GM08714 (cell line): ENCODE results near the gene ATP8B3.

Experiments used
- H3K4me3 ChIP-seq: fragments of 200-500 bp; sonication (Bioruptor generic); 2 replicates; pipeline ENCODE4 v1.5.1; 2014; ENCODE audit warnings: mild to moderate bottlenecking, low read length, inconsistent platforms
- ZNF274 ChIP-seq: IDR thresholded peaks from 2 replicates; pipeline ENCODE4 v1.6.1; 2012; ENCODE audit warnings: mild to moderate bottlenecking, low read depth, low read length

Gene ATP8B3

GRCh38 chr19:1818549-1819195, 6.6 kb upstream of the ATP8B3 start:
- no peak overlapping the region for H3K4me3 ChIP-seq
- no peak for TF ChIP-seq ZNF274

DNA sequence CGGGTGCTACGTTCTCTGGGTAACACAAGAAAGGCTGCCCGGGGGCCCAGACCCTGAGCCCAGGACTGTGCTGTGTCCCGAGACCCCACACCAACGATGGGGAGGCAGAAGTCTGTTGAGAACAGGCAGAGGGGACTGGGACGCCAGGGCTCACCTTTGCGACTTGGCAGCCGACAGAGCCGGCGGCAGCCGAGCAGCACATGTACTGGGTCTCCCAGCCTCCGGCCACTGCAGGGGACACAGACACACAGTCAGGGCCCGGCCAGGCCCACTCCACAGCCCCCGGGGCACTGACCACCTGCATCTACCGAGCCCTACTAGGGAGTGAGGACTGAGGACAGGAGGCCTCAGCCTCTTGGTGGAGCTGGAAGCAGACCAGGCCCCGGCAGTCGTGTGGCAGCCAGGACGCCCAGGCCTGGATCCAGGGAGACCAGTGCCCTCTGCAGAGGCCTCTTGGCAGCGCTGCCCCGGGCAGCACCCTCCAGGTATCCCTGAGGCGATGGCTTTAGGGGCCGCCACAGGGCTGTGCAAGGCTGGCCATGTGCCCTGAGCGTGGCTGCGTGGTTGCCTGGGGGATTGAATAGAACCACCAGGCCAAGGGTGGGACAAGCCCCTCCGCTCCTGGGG, 5.6 kb upstream of the ATP8B3 start:
- no peak for TF ChIP-seq ZNF274

GRCh38 chr19:1816530-1817298, 4.6 kb upstream of the ATP8B3 start:
- no peak for TF ChIP-seq ZNF274
- H3K4me3 ChIP-seq: no peak overlapping the region

More for the DNA sequence above, 5.6 kb upstream of the ATP8B3 start:
- no peak overlapping the region for H3K4me3 ChIP-seq

DNA sequence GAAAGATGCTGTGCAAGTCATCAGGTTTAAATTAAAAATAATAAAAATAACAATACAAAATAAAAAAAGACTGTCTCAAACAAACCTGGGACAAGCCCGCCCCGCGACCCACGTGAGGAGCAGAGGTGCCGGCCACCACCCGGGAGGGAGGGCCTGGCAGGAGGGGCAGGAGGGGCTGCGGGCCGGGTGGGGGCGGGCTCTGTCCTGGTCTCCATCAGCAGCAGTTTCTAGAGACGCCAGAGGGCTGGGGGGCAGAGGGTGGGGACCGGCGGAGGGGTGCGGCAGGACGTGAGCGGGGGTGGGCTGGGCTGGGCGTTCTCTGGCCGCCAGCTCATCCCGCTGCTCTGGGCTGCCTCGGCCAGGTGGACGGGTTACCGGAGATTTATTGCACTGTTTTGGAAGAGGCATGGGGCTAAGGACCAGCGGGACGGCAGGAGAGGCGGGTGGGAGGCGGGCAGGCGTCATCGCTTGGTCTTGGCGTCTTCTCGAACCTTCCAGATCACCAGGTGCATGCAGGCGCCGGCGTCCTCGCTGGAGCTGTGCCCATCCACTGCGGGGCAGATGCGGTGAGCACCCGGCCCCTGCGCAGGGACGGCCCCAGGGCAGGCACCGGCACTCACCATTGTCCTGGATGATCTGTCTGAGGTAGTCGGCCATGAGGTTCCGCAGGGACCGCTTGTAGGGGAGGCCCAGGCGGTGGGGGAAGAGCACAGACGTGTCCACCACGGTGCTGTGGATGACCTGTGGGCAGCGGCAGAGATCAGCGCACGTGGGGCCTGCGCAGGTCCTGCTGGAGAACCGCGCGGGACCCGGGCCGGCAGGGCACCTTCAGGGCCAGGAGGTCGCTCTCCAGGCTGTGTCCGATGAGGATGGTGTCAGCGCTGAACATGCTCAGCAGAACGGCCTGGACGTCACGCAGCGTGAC, 3.8 kb upstream of the ATP8B3 start:
- no peak overlapping the region for H3K4me3 ChIP-seq
- no peak for TF ChIP-seq ZNF274

DNA sequence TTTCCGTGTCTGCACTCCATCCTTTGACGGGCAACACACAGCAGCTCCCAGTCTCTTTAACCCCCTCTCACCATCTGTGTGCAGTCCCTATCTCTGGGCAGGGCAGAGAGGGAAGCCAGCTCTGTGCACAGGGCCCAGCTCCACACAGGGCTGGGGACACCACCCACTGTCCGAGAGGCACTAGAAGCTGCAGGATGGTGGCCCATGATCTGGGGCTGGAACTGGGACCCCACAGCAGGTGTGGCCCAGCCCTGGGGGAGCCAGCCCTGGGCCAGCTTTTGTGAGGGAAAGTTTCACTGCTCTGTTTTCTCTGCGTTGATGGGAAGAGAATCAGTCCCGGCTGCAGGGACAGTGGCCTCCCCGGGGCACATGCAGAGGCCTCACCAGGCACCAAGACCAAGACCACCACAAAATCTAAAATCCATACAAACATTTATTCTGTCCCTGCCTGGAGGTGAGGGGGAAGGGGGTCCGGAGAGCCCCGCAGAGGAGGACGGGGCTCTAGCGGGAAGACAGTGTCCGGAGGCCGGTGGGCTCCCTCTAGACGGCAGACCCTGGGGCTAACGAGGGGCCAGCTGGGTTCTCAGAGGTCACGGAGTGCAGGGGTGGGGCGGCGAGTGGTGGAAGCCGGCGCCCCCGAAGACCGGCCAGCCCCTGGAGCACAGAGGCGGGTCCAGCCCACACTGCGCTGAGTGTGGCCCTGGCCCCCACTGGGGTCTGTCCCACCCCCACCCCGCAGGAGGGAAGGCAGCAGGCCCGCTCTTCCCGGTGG, 2.9 kb upstream of the ATP8B3 start:
- no peak for TF ChIP-seq ZNF274
- no peak overlapping the region for H3K4me3 ChIP-seq

GRCh38 chr19:1814391-1814790, 2.3 kb upstream of the ATP8B3 start:
- no peak overlapping the region for H3K4me3 ChIP-seq
- no peak for TF ChIP-seq ZNF274

DNA sequence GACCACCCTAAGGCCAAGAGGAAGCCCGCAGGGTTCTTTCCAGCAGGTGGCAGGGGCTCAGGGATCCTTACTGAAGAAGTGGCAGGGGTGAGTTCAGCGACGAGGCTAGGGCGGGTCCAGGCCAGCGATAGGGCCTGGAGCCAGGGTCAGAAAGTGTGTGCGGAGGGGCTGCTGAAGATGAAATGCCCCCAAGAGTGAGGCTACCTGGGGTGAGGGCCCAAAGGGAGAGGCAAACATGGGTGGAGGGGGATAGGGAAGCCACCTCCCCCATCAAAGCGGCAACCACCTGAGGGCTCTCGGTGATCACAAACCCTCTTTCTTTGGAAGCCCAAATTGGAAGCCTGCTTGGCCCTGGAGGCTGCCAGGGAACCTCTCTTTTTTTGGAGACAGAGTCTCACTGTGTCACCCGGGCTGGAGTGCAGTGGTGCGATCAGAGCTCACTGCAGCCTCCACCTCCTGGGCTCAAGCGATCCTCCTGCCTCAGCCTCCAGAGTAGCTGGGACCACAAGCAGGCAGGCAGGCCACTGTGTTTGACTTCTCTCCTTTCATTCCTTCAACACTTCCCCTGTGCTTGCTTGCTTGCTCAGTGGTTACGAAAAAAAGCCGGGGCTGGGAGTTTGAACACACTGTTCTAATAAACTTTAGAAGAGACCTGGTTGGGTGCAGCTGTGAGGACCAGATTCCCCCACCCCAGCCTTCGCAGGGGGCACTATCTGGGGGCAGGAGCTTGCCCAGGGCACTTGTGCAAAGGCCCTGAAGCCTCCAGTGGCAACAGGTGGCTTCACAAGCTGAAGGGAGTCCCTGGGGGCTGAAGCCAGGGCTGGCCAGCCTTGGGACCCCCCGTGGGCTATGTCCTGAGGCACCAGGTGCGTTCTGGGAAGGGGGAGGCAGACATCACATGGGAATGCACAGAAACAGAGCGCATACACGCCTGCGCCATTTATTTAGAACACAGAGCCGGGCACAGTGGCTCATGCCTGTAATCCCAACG, 1.4 kb upstream of the ATP8B3 start:
- H3K4me3 ChIP-seq: peak overlapping the region; percentile 42; the same call in 1 of the 2 replicates
- no peak for TF ChIP-seq ZNF274

DNA sequence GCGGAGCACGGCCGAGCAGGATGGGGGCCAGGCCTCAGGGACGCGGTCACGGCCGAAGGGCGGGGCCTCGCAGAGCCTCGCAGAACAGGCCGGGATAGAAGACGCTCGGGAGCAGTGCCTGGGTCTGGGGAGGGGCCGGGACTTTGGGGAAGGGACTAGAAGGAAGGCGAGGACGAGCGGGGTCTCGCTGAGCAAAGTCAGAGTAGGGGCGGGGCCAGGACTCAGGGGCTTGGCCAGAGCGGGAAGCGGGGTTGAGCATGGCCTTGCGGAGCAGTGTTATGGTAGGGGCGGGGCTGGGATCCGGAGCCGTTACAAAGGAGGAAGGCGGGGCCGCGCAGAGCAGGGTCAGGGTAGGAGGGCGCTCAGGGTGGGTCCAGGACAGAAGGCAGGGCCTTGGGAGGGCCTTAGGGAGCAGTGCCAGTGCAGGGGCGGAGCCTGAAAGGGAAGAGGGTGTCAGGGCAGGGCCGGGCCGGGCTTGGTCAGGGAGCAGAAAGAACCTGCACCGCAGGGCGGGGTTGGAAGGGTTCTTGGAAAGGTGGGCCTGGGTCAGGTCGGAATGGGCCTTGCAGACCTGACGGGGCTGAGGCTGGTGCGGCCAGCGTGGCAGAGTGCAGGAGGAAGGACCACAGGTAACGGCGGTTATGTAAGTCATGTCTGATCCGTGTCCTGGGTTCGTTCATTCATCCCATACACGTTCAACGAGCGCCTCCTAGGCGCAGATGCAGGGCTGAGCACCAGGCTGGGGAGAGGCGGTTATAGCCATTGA, 533 bp upstream of the ATP8B3 start:
- no peak for TF ChIP-seq ZNF274
- H3K4me3 ChIP-seq: peak overlapping the region; percentile 42; the same call in 1 of the 2 replicates

DNA sequence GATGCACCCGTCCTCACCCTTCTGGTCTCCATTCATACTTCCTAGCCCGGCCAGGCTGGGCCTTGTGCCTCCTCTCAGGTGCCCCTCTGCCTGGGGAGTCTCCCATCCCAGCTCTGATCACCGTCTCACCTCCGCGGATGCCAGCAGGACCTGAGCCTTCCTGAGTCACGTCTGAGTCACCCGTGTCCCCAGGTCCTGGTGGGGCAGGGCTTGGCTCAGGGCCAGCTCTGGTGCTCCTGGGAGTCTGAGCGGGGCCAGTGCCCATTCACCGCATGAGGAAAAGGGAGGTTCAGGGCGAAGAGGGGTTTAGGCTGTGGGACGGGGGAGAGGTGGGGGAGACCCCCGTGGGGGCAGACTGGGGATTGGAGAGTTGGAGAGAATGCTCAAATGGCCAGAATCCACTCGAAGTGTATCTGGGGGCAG, 593 bp downstream of the ATP8B3 start:
- TF ChIP-seq ZNF274: no peak
- H3K4me3 ChIP-seq: peak overlapping the region; percentile 45; the same call in 1 of the 2 replicates

- H3K4me3 ChIP-seq: no peak overlapping the region
- no peak for TF ChIP-seq ZNF274
Observed at GRCh38 chr19:1810439-1811160, 1.5 kb downstream of the ATP8B3 start.

DNA sequence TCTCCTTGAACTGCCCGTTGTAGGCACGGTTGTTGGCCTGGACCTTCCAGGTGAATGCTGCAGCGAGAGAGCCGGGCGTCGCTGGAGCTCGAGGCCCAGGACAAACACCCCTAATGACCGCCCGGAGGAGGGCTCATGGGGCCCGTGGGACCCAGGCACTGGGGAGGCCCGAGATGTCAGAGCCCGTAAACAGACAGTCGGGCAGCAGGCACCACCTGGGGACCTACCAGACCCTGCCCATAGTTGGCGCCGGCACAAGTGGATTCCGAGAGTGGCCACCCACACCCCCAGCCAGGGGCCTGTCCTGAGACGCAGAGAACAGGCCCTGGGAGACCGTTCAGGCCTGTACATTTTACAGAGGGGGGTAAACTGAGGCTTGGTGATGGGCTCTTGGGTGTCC, 2.4 kb downstream of the ATP8B3 start:
- TF ChIP-seq ZNF274: no peak
- no peak overlapping the region for H3K4me3 ChIP-seq

DNA sequence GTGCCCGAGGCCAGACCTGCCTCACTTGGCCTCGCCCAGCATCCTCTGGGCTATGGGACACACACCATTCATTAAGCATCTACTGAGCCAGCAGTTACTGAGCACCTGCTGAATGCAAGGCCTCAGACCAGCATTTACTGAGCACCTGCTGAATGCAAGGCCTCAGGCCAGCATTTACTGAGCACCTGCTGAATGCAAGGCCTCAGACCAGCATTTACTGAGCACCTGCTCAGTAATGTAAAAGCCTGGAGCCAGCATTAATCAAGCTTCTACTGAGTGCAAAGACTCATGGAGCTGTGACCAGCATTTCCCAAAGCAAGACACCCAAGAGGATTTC, 3.7 kb downstream of the ATP8B3 start:
- no peak for TF ChIP-seq ZNF274
- H3K4me3 ChIP-seq: no peak overlapping the region
